Progenitor cell of endocrine pancreas (in vitro differentiated cells): ENCODE results near the gene SCN9A. TPM values are rescaled to one million over a fixed set of nuclear protein-coding genes. Genes with fewer than 3 reads are reported as not detected.

Experiments used
- DNase-seq: peaks from one replicate; pipeline ENCODE4 v3.0.0; 2021; ENCODE audit warnings: low spot score; ENCODE audit not compliant: unreplicated experiment
- H3K27ac Mint-ChIP-seq: 2 replicates; pipeline ENCODE4 v1.8.0; 2021; ENCODE audit warnings: mild to moderate bottlenecking, moderate library complexity, mixed read lengths
- H3K27me3 Mint-ChIP-seq: 2 replicates; pipeline ENCODE4 v1.8.0; 2021; ENCODE audit warnings: mixed read lengths
- H3K36me3 Mint-ChIP-seq: 2 replicates; pipeline ENCODE4 v1.8.0; 2022; ENCODE audit warnings: mixed read lengths; ENCODE audit not compliant: insufficient read depth
- H3K4me1 Mint-ChIP-seq: 2 replicates; pipeline ENCODE4 v1.8.0; 2021; ENCODE audit warnings: low read depth, mixed read lengths
- H3K4me3 Mint-ChIP-seq: 2 replicates; pipeline ENCODE4 v1.8.0; 2021; ENCODE audit warnings: low read depth, mild to moderate bottlenecking, moderate library complexity, mixed read lengths
- H3K9me3 Mint-ChIP-seq: 2 replicates; pipeline ENCODE4 v1.8.0; 2021; ENCODE audit warnings: low read depth, mixed read lengths
- CTCF ChIP-seq: fragments of 200-600 bp; sonication (generic); IDR thresholded peaks from one replicate; pipeline ENCODE4 v1.5.0; 2021; ENCODE audit warnings: antibody characterized with exemption, mild to moderate bottlenecking; ENCODE audit not compliant: unreplicated experiment
- total RNA-seq: library from RNA; stranded (reverse); gene quantifications from 2 replicates; pipeline ENCODE4 v1.2.1, GENCODE V29; 2021

Gene SCN9A
- total RNA-seq, 1 donor from 2014 or later = 23.7 TPM

- Mint-ChIP-seq H3K36me3 (no peaks in the 10 kb centered on the region), H3K4me1 (peaks cover 5% of the 10 kb centered on the region), H3K4me3 (no peak overlapping the region), H3K9me3 (no peaks in the 10 kb centered on the region), H3K27ac (no peak overlapping the region), H3K27me3 (no peaks in the 10 kb centered on the region)
- no peak for TF ChIP-seq CTCF
- no peak for DNase-seq
These were observed 194.0 kb downstream of the SCN9A start for GRCh38 chr2:166181813-166182154.

GRCh38 chr2:166180951-166181812 lies 194.6 kb downstream of the SCN9A start:
- no peaks in the 10 kb centered on the region for H3K27me3 Mint-ChIP-seq
- peaks cover 5% of the 10 kb centered on the region for H3K4me1 Mint-ChIP-seq
- no peaks in the 10 kb centered on the region for H3K9me3 Mint-ChIP-seq
- peak; percentile 59 for TF ChIP-seq CTCF
- no peak overlapping the region for H3K27ac Mint-ChIP-seq
- peak; percentile 16 for DNase-seq
- H3K4me3 Mint-ChIP-seq = no peak overlapping the region
- H3K36me3 Mint-ChIP-seq = no peaks in the 10 kb centered on the region

- Mint-ChIP-seq H3K4me1 (no peaks in the 10 kb centered on the region), H3K36me3 (no peaks in the 10 kb centered on the region), H3K27ac (no peak overlapping the region), H3K4me3 (no peak overlapping the region), H3K9me3 (no peaks in the 10 kb centered on the region), H3K27me3 (no peaks in the 10 kb centered on the region)
- peak; percentile 30 for TF ChIP-seq CTCF
- no peak for DNase-seq
These were observed 196.5 kb downstream of the SCN9A start for GRCh38 chr2:166179201-166179600.

- no peak for DNase-seq
- Mint-ChIP-seq H3K36me3 (no peaks in the 10 kb centered on the region), H3K4me1 (no peaks in the 10 kb centered on the region), H3K27me3 (no peaks in the 10 kb centered on the region), H3K27ac (no peak overlapping the region), H3K4me3 (no peak overlapping the region), H3K9me3 (peaks cover 5% of the 10 kb centered on the region)
- TF ChIP-seq CTCF = no peak
These were observed 202.5 kb downstream of the SCN9A start for GRCh38 chr2:166173263-166173662.

GRCh38 chr2:166171216-166171615 lies 204.5 kb downstream of the SCN9A start:
- H3K4me3 Mint-ChIP-seq = no peak overlapping the region
- DNase-seq = no peak
- H3K27me3 Mint-ChIP-seq = no peaks in the 10 kb centered on the region
- H3K4me1 Mint-ChIP-seq = no peaks in the 10 kb centered on the region
- no peak overlapping the region for H3K27ac Mint-ChIP-seq
- peaks cover 7% of the 10 kb centered on the region for H3K9me3 Mint-ChIP-seq
- TF ChIP-seq CTCF = no peak
- no peaks in the 10 kb centered on the region for H3K36me3 Mint-ChIP-seq
